Smooth muscle cell (in vitro differentiated cells): ENCODE results near the gene SP7. TPM values are rescaled to one million over a fixed set of nuclear protein-coding genes. Genes with fewer than 3 reads are reported as not detected.

Experiments
- DNase-seq: peaks from one replicate; lab custom pipeline; 2025; ENCODE audit not compliant: unreplicated experiment; lab: John Stamatoyannopoulos, UW
- H2AFZ ChIP-seq: fragments of 200-600 bp; sonication (generic); 2 replicates; pipeline ENCODE4 v1.6.0; 2016; ENCODE audit warnings: antibody characterized with exemption, low read depth, mild to moderate bottlenecking
- H3F3A ChIP-seq: fragments of 200-600 bp; sonication (generic); 2 replicates; pipeline ENCODE4 v1.6.0; 2017; ENCODE audit warnings: antibody characterized with exemption, low read depth
- H3K27ac ChIP-seq: fragments of 200-600 bp; sonication (generic); 2 replicates; pipeline ENCODE4 v1.5.1; 2016; ENCODE audit warnings: low read depth, mild to moderate bottlenecking
- H3K27me3 ChIP-seq: fragments of 200-600 bp; sonication (generic); 2 replicates; pipeline ENCODE4 v1.6.1; 2016; ENCODE audit warnings: low read depth, mild to moderate bottlenecking
- H3K36me3 ChIP-seq: fragments of 200-600 bp; sonication (generic); 2 replicates; pipeline ENCODE4 v1.5.1; 2016; ENCODE audit warnings: low read depth
- H3K4me1 ChIP-seq: fragments of 200-600 bp; sonication (generic); 2 replicates; pipeline ENCODE4 v1.5.1; 2016; ENCODE audit warnings: low read depth
- H3K4me2 ChIP-seq: fragments of 200-600 bp; sonication (generic); 2 replicates; pipeline ENCODE4 v1.6.0; 2016; ENCODE audit warnings: mild to moderate bottlenecking
- H3K4me3 ChIP-seq: fragments of 200-600 bp; sonication (generic); 2 replicates; pipeline ENCODE4 v1.5.1; 2016; ENCODE audit warnings: mild to moderate bottlenecking
- H3K79me2 ChIP-seq: fragments of 200-600 bp; sonication (generic); 2 replicates; pipeline ENCODE4 v1.6.0; 2016; ENCODE audit warnings: low read depth, mild to moderate bottlenecking
- H3K9ac ChIP-seq: fragments of 200-600 bp; sonication (generic); 2 replicates; pipeline ENCODE4 v1.6.0; 2016; ENCODE audit warnings: low read depth
- H3K9me3 ChIP-seq: fragments of 200-600 bp; sonication (generic); replicated peaks from 2 replicates; pipeline ENCODE4 v1.5.1; 2016; ENCODE audit warnings: low read depth
- H4K20me1 ChIP-seq: fragments of 200-600 bp; sonication (generic); 2 replicates; pipeline ENCODE4 v1.6.0; 2016; ENCODE audit warnings: low read depth
- WGBS: methylation state at CpG from one replicate; pipeline ENCODE4 v1.1.7; 2016; ENCODE audit warnings: low lambda C conversion rate; 5-methylcytosine and 5-hydroxymethylcytosine counted together
- polyA plus RNA-seq: library from polyadenylated mRNA; unstranded; fragments of >200 nt; fragmentation: Nextera tagmentation; extraction: Ambion mirVana; gene quantifications from 2 replicates; pipeline ENCODE4 v1.2.1, GENCODE V29; 2016
- total RNA-seq: library from RNA; depleted of rRNA; stranded (reverse); fragments of >200 nt; gene quantifications from 2 replicates; pipeline ENCODE4 v1.2.3, GENCODE V29; 2014
- TF ChIP-seq, protein P1 (sequence below): fragments of 200-600 bp; sonication (generic); IDR thresholded peaks from 2 replicates; pipeline ENCODE4 v1.5.1; 2017; ENCODE audit warnings: borderline replicate concordance, mild to moderate bottlenecking, antibody characterized with exemption; ENCODE audit not compliant: insufficient read depth, poor library complexity, severe bottlenecking

SP7 gene
- total and polyA plus RNA-seq, 2 experiments from 2014 or later, result 0.04 TPM; not detected in 1

DNA sequence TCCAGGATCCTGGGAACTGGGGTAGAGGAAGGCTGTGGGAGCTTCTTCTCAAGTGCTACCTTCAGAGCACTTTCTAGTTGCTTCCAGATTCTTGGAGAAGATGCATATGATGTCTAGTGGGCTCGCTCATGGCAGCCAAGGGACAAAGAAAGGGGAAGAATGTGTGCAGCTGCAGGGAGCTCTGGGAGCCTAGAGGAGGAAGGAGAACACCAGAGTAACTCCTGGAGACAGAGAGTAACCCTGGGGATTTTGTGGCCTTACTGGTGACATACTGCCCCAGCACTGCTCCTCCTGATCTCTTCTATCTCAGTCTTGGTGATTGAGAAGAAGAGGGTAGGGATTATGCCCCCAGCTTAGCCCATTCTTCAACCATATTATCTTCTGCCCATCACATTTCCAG lies 10.3 kb upstream of the SP7 start:
- Histone ChIP-seq H3K4me3 (no peak overlapping the region), H4K20me1 (no peaks in the 10 kb centered on the region), H2AFZ (no peak overlapping the region), H3K27ac (no peak overlapping the region), H3K4me2 (no peak overlapping the region), H3K9ac (no peak overlapping the region), H3F3A (peaks cover 5% of the 10 kb centered on the region), H3K4me1 (peaks cover 9% of the 10 kb centered on the region), H3K36me3 (no peaks in the 10 kb centered on the region), H3K9me3 (no peaks in the 10 kb centered on the region), H3K27me3 (no peaks in the 10 kb centered on the region), H3K79me2 (no peaks in the 10 kb centered on the region)
- TF ChIP-seq, protein P1, sequence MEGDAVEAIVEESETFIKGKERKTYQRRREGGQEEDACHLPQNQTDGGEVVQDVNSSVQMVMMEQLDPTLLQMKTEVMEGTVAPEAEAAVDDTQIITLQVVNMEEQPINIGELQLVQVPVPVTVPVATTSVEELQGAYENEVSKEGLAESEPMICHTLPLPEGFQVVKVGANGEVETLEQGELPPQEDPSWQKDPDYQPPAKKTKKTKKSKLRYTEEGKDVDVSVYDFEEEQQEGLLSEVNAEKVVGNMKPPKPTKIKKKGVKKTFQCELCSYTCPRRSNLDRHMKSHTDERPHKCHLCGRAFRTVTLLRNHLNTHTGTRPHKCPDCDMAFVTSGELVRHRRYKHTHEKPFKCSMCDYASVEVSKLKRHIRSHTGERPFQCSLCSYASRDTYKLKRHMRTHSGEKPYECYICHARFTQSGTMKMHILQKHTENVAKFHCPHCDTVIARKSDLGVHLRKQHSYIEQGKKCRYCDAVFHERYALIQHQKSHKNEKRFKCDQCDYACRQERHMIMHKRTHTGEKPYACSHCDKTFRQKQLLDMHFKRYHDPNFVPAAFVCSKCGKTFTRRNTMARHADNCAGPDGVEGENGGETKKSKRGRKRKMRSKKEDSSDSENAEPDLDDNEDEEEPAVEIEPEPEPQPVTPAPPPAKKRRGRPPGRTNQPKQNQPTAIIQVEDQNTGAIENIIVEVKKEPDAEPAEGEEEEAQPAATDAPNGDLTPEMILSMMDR, result no peak
- 94% methylated on average over 1 of the region's 1 CpG for WGBS
- no peak for DNase-seq

DNA sequence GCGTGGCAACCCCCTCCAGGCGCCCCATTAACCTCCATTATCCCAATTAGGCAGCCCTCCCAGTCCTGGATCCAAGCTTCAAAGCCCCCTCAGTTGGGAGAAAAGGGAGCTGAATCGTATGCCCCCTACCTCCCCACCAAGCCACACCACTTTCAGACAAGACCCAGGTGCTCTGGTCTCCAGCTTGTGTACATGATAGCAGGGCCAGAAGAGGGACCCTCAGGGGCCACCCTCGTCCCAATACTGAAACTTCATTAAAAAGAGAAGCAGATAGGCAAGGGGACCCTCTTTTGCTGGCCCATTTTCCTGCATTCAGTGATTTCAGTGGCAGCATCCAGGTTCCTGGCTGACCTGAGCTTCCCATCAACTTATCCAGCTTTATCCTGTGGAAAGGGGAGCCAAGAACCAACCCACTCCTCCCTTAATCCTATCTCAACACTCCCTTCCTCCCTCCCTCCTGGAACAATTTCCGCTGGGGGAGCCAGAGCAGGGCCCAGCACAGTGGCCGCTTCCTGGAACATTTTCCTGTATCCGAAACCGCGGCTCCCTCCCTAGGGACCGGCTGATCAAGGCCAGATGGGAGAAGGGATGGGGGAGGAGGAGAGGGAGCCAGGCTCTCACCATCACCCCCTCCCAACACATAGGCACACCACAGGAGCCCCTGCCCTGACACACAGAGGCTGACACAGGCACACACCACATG lies 9.5 kb upstream of the SP7 start:
- peak overlapping the region; percentile 49 for H2AFZ ChIP-seq
- no peak for DNase-seq
- no peaks in the 10 kb centered on the region for H3K27me3 ChIP-seq
- peak overlapping the region; percentile 16 for H3K27ac ChIP-seq
- H3K9me3 ChIP-seq, result no peaks in the 10 kb centered on the region
- TF ChIP-seq, protein P1, result no peak
- H3K4me1 ChIP-seq, result peaks cover 9% of the 10 kb centered on the region
- no peaks in the 10 kb centered on the region for H3K79me2 ChIP-seq
- H3K9ac ChIP-seq, result no peak overlapping the region
- H3F3A ChIP-seq, result peaks cover 11% of the 10 kb centered on the region
- 12% methylated on average over 8 of the region's 10 CpGs for WGBS
- peak overlapping the region; percentile 59 for H3K4me3 ChIP-seq
- no peaks in the 10 kb centered on the region for H4K20me1 ChIP-seq
- H3K36me3 ChIP-seq, result no peaks in the 10 kb centered on the region
- peak overlapping the region; percentile 90 for H3K4me2 ChIP-seq

DNA sequence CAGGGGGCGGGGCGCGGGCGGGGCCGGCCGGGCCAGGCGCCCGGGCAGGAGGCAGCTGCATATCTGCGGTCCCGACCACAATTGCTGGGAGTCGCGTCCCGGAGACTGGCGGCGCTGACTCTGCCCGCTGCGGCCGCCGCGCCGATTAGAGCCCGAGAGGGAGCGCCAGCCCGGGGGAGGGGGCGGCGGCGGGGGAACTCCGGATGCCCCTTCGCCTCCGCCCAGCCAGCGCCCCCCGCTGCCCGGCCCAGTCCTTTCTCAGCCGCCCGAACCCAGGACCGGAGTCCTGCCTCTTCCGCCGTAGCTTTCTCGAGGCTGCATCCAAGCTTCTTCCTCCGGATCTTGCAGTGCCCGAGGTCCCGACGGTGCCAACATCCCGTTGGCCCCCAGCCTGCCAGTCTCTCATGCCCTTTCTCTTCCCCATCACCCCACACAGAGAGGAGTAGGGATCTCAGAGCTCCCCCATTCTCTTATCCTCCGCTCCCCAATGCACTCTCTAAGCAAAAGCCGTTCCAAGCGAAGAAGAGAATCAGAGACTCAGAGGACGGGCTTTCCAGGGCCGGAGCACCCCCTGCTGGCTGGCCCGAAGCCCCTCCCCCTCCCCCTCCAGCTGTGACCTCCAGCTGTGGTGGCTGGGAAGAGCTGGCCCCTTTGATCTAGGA lies 8.8 kb upstream of the SP7 start:
- Histone ChIP-seq H3K27ac (peak overlapping the region; percentile 43), H3K27me3 (no peaks in the 10 kb centered on the region), H4K20me1 (no peaks in the 10 kb centered on the region), H3K4me2 (peak overlapping the region; percentile 90), H3K79me2 (no peaks in the 10 kb centered on the region), H3K9ac (peak overlapping the region; percentile 49), H2AFZ (peak overlapping the region; percentile 89), H3F3A (peaks cover 15% of the 10 kb centered on the region), H3K9me3 (no peaks in the 10 kb centered on the region), H3K4me1 (peaks cover 9% of the 10 kb centered on the region), H3K36me3 (no peaks in the 10 kb centered on the region), H3K4me3 (peak overlapping the region; percentile 59)
- DNase-seq, result peak; percentile 47
- 3% methylated on average over 22 of the region's 50 CpGs for WGBS
- TF ChIP-seq, protein P1, result peak; percentile 73

DNA sequence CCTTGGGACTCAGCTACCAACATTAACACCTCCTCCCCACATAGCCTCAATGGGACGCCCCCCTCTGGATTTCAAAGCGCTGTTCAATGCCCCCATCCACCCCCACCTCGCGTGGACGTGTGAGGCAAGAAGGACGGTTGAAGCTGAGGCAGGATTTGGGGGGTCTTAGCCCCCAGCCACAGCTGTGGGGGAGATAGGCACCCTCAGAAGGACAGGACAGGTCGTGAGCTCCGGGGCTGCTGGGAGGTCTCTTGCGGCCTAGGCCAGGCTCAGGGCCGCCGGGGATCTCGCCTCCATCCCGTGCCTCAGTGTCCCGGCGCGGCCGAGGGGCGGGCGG lies 8.3 kb upstream of the SP7 start:
- TF ChIP-seq, protein P1, result no peak
- Histone ChIP-seq H3K27ac (no peak overlapping the region), H3K27me3 (no peaks in the 10 kb centered on the region), H3K36me3 (no peaks in the 10 kb centered on the region), H3K9ac (no peak overlapping the region), H3K4me2 (peak overlapping the region; percentile 90), H2AFZ (peak overlapping the region; percentile 66), H3K4me1 (peaks cover 9% of the 10 kb centered on the region), H3F3A (peaks cover 16% of the 10 kb centered on the region), H3K79me2 (no peaks in the 10 kb centered on the region), H3K9me3 (no peaks in the 10 kb centered on the region), H3K4me3 (peak overlapping the region; percentile 59), H4K20me1 (no peaks in the 10 kb centered on the region)
- DNase-seq, result no peak
- WGBS, result 5% methylated on average over 18 of the region's 19 CpGs
